DOHH2 (cell line): ENCODE data around the gene RNF217.

Experiments used
- H3F3A ChIP-seq: fragments of 200-600 bp; sonication (generic), shearing (Covaris generic); 2 replicates; pipeline ENCODE4 v1.6.0; 2016; ENCODE audit warnings: antibody characterized with exemption, mild to moderate bottlenecking; ENCODE audit not compliant: control insufficient read depth, insufficient read depth
- H3K27ac ChIP-seq: fragments of 200-600 bp; sonication (generic); 2 replicates; pipeline ENCODE4 v1.5.1; 2014; ENCODE audit warnings: low read depth, mild to moderate bottlenecking, low read length, moderate library complexity
- H3K27me3 ChIP-seq: fragments of 200-600 bp; sonication (generic); 2 replicates; pipeline ENCODE4 v1.6.1; 2014; ENCODE audit warnings: mild to moderate bottlenecking, low read length, mixed read lengths; ENCODE audit not compliant: control insufficient read depth
- H3K36me3 ChIP-seq: fragments of 200-600 bp; sonication (generic); 2 replicates; pipeline ENCODE4 v1.6.1; 2014; ENCODE audit warnings: mild to moderate bottlenecking, low read length, moderate library complexity, mixed read lengths; ENCODE audit not compliant: control insufficient read depth
- H3K4me1 ChIP-seq: fragments of 200-600 bp; sonication (generic); 2 replicates; pipeline ENCODE4 v1.6.1; 2014; ENCODE audit warnings: mild to moderate bottlenecking, low read length, mixed read lengths; ENCODE audit not compliant: control insufficient read depth
- H3K4me2 ChIP-seq: fragments of 200-600 bp; sonication (generic); 2 replicates; pipeline ENCODE4 v1.6.0; 2014; ENCODE audit warnings: mild to moderate bottlenecking, low read length, moderate library complexity
- H3K4me3 ChIP-seq: fragments of 200-600 bp; sonication (generic); 2 replicates; pipeline ENCODE4 v1.5.1; 2014; ENCODE audit warnings: mild to moderate bottlenecking, low read length, mixed read lengths
- H3K79me2 ChIP-seq: fragments of 200-600 bp; sonication (generic); 2 replicates; pipeline ENCODE4 v1.6.1; 2014; ENCODE audit warnings: mild to moderate bottlenecking, low read length, mixed read lengths; ENCODE audit not compliant: control insufficient read depth
- H3K9me2 ChIP-seq: fragments of 200-600 bp; sonication (generic); replicated peaks from 2 replicates; pipeline ENCODE4 v1.6.1; 2014; ENCODE audit warnings: mild to moderate bottlenecking, low read length, mixed read lengths; ENCODE audit not compliant: control insufficient read depth
- H3K9me3 ChIP-seq: fragments of 200-600 bp; sonication (generic); 2 replicates; pipeline ENCODE4 v1.6.1; 2014; ENCODE audit warnings: antibody characterized with exemption, low read length, mixed read lengths; ENCODE audit not compliant: control insufficient read depth, insufficient read depth
- H4K20me1 ChIP-seq: fragments of 200-600 bp; sonication (generic); 2 replicates; pipeline ENCODE4 v1.6.0; 2014; ENCODE audit warnings: low read depth, mild to moderate bottlenecking, antibody characterized with exemption, low read length, moderate library complexity; ENCODE audit not compliant: control insufficient read depth, insufficient read depth
- CTCF ChIP-seq: fragments of 200-600 bp; sonication (generic); IDR thresholded peaks from one replicate; pipeline ENCODE4 v1.5.1; 2014; ENCODE audit warnings: antibody characterized with exemption, mild to moderate bottlenecking, low read depth, low read length; ENCODE audit not compliant: poor library complexity, severe bottlenecking
- EZH2phosphoT487 ChIP-seq: fragments of 200-600 bp; sonication (generic); IDR thresholded peaks from 2 replicates; pipeline ENCODE4 v1.6.1; 2017; ENCODE audit warnings: borderline replicate concordance, mild to moderate bottlenecking, antibody characterized with exemption, low read length, moderate library complexity, mixed read lengths

RNF217 gene

GRCh38 chr6:125019281-125019680 lies 57.0 kb downstream of the RNF217 start:
- no peaks in the 10 kb centered on the region for H4K20me1 ChIP-seq
- H3K27me3 ChIP-seq, result no peaks in the 10 kb centered on the region
- no peaks in the 10 kb centered on the region for H3F3A ChIP-seq
- no peaks in the 10 kb centered on the region for H3K9me2 ChIP-seq
- H3K4me3 ChIP-seq, result no peak overlapping the region
- H3K36me3 ChIP-seq, result no peaks in the 10 kb centered on the region
- no peaks in the 10 kb centered on the region for H3K9me3 ChIP-seq
- H3K4me1 ChIP-seq, result no peaks in the 10 kb centered on the region
- H3K4me2 ChIP-seq, result no peak overlapping the region
- TF ChIP-seq CTCF, result no peak
- TF ChIP-seq EZH2phosphoT487, result no peak
- no peak overlapping the region for H3K27ac ChIP-seq
- no peaks in the 10 kb centered on the region for H3K79me2 ChIP-seq

GRCh38 chr6:125019918-125020317 lies 57.7 kb downstream of the RNF217 start:
- Histone ChIP-seq H4K20me1 (no peaks in the 10 kb centered on the region), H3K4me3 (no peak overlapping the region), H3K79me2 (no peaks in the 10 kb centered on the region), H3K9me2 (no peaks in the 10 kb centered on the region), H3K27ac (no peak overlapping the region), H3K36me3 (no peaks in the 10 kb centered on the region), H3K4me1 (no peaks in the 10 kb centered on the region), H3K27me3 (no peaks in the 10 kb centered on the region), H3F3A (no peaks in the 10 kb centered on the region), H3K4me2 (no peak overlapping the region), H3K9me3 (no peaks in the 10 kb centered on the region)
- TF ChIP-seq EZH2phosphoT487 (no peak), CTCF (no peak)

GRCh38 chr6:125020385-125020784 lies 58.1 kb downstream of the RNF217 start:
- H3K27ac ChIP-seq, result no peak overlapping the region
- no peaks in the 10 kb centered on the region for H3F3A ChIP-seq
- H3K36me3 ChIP-seq, result no peaks in the 10 kb centered on the region
- H3K9me2 ChIP-seq, result no peaks in the 10 kb centered on the region
- H3K4me3 ChIP-seq, result no peak overlapping the region
- H3K27me3 ChIP-seq, result no peaks in the 10 kb centered on the region
- H3K4me2 ChIP-seq, result no peak overlapping the region
- no peaks in the 10 kb centered on the region for H3K4me1 ChIP-seq
- TF ChIP-seq CTCF (no peak), EZH2phosphoT487 (no peak)
- H3K9me3 ChIP-seq, result no peaks in the 10 kb centered on the region
- H3K79me2 ChIP-seq, result no peaks in the 10 kb centered on the region
- H4K20me1 ChIP-seq, result no peaks in the 10 kb centered on the region

GRCh38 chr6:125022391-125022989 lies 60.3 kb downstream of the RNF217 start:
- no peak overlapping the region for H3K27ac ChIP-seq
- H3K9me2 ChIP-seq, result no peaks in the 10 kb centered on the region

More at GRCh38 chr6:125022391-125022989, 60.3 kb downstream of the RNF217 start:
- Histone ChIP-seq H3K4me3 (no peak overlapping the region), H3K36me3 (no peaks in the 10 kb centered on the region), H3K4me2 (no peak overlapping the region), H3F3A (no peaks in the 10 kb centered on the region), H3K4me1 (no peaks in the 10 kb centered on the region), H3K79me2 (no peaks in the 10 kb centered on the region), H3K27me3 (no peaks in the 10 kb centered on the region), H4K20me1 (no peaks in the 10 kb centered on the region), H3K9me3 (no peaks in the 10 kb centered on the region)
- TF ChIP-seq EZH2phosphoT487 (no peak), CTCF (no peak)
